Psoas muscle (tissue), 8 donors: ENCODE measurements around the gene BBS4. TPM values are rescaled to one million over a fixed set of nuclear protein-coding genes. Genes with fewer than 3 reads are reported as not detected.

Experiments used
- ATAC-seq, 4 donors: fragments of 200-7000 bp; cut with Tn5 transposase; one replicate each; pipeline ENCODE4 v1.9.1; 2020; ENCODE audit warnings: moderate library complexity in 3 of 4, mild to moderate bottlenecking in 2 of 4
- DNase-seq, 2 donors: peaks; one replicate each; pipeline ENCODE4 v3.0.0-alpha.2; 2020
- H3K27ac ChIP-seq: fragments of 200-600 bp; one replicate; pipeline ENCODE4 v1.8.0; 2022
- H3K27me3 ChIP-seq, 3 donors: fragments of 200-600 bp in 1 of 3; one replicate each; pipeline versions ENCODE4 v1.6.1 to v1.8.0; 2013 to 2022; ENCODE audit warnings: low read length in 2 of 3, mild to moderate bottlenecking in 2 of 3, moderate library complexity in 1 of 3; ENCODE audit not compliant: insufficient read depth in 3 of 3
- H3K36me3 ChIP-seq, 2 donors: fragments of 200-600 bp in 1 of 2; one replicate each; pipeline versions ENCODE4 v1.6.1 to v1.8.0; 2013 to 2022; ENCODE audit warnings: low read depth in 1 of 2, mild to moderate bottlenecking in 1 of 2, moderate library complexity in 1 of 2; ENCODE audit not compliant: insufficient read depth in 1 of 2
- H3K4me1 ChIP-seq: fragments of 200-600 bp; one replicate; pipeline ENCODE4 v1.8.0; 2022
- H3K4me3 ChIP-seq: fragments of 200-600 bp; one replicate; pipeline ENCODE4 v1.8.0; 2022; ENCODE audit warnings: mild to moderate bottlenecking
- H3K9me3 ChIP-seq: fragments of 200-600 bp; one replicate; pipeline ENCODE4 v1.8.0; 2022
- CTCF ChIP-seq: fragments of 200-600 bp; IDR thresholded peaks from one replicate; pipeline ENCODE4 v1.8.0; 2022; ENCODE audit warnings: antibody characterized with exemption
- whole genome bisulfite sequencing, 3 donors: extraction: QIAGEN DNeasy Blood & Tissue Kit; methylation state at CpG; one replicate each; pipeline versions ENCODE4 v1.1.6 to v1.1.7; 2013; 5-methylcytosine and 5-hydroxymethylcytosine counted together
- intact Hi-C, 2 donors: fragments of 100-400 bp; cut with DNase I; formaldehyde crosslinking; loops; one replicate each; pipeline versions ENCODE4 v1.11.0 to v1.14.2; 2022
- polyA plus RNA-seq, 3 donors: library from polyadenylated mRNA; stranded (reverse); fragments of 200-250 nt; gene quantifications; one replicate each; pipeline ENCODE4 v1.2.3, GENCODE V29; 2013
- total RNA-seq, 4 donors: library from RNA; stranded (reverse); fragmentation: NEBNext Ultra II Directional in 2 of 4; extraction: Animal tissue kit (Norgen Biotek cat#: 25700) in 2 of 4; gene quantifications; one replicate each; pipeline versions ENCODE4 v1.2.1 to v1.2.4, GENCODE V29; 2021 to 2023
- donor health status: healthy with polysubstance abuse.
- donor health status: DM: no; HTN: no; CAD: no; lungs with moderate emphysema.
- donor health status: Bipolar disorder and iron deficiency.
- donor health status: healthy.
- donor health status: DM: yes; HTN: yes; CAD: no.
- donor health status: DM: no; HTN: no; CAD: no.
- donor health status: DM: no; HTN: no; CAD: no.
- donor health status: DM: yes; HTN: yes; CAD: no.

The BBS4 gene
- total and polyA plus RNA-seq, 7 donors, result 12.0 to 38.6 (median 15.9) TPM

GRCh38 chr15:72778796-72779195, 92.8 kb downstream of the BBS4 start:
- Histone ChIP-seq H3K27me3 (no peaks in the 10 kb centered on the region), H3K36me3 (peaks cover 10 to 56% of the 10 kb centered on the region in 2 donors), H3K9me3 (no peaks in the 10 kb centered on the region), H3K4me3 (no peak overlapping the region), H3K4me1 (peaks cover 16% of the 10 kb centered on the region), H3K27ac (no peak overlapping the region)
- intact Hi-C loops, result no loop called here
- ATAC-seq, result no peak
- 80 to 91% (median 89%) methylated on average over 6 of the region's 6 CpGs for WGBS, 3 donors
- TF ChIP-seq CTCF, result no peak
- no peak for DNase-seq

DNA sequence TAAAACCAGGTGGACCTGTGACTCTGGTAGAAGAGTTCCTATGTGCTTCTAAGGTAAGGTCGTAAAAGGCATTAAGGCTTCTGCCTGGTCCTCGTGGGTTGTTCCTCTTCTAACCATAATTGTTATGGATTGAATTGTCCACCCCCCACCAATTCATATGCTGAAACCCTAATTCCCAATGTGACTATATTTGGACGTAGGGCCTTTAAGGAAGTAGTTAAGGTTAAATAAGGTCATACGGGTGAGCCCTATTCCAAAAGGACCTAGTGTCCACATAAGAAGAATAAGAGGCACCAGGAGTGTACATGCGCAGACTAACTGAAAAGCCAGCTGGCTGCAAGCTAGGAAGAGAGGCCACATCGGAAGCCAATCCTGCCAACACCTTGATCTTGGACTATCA, 95.6 kb downstream of the BBS4 start:
- Histone ChIP-seq H3K4me1 (peaks cover 31% of the 10 kb centered on the region), H3K9me3 (no peaks in the 10 kb centered on the region), H3K27me3 (no peaks in the 10 kb centered on the region), H3K36me3 (peaks cover 4 to 36% of the 10 kb centered on the region in 2 donors), H3K27ac (no peak overlapping the region), H3K4me3 (peak overlapping the region; percentile 91)
- WGBS, 3 donors, result 69 to 88% (median 77%) methylated on average over 6 of the region's 6 CpGs
- ATAC-seq (no peak), DNase-seq (no peak)
- intact Hi-C loops, result loop anchor here (5.0 to 10.0 kb wide), 4 partner anchors 93 to 463 kb away; partner anchors contain the start of gene NEO1 (in 1 of the 2)
- no peak for TF ChIP-seq CTCF

- no peaks in the 10 kb centered on the region for H3K9me3 ChIP-seq
- H3K27me3 ChIP-seq, result no peaks in the 10 kb centered on the region
- peaks cover 4 to 30% of the 10 kb centered on the region in 2 donors for H3K36me3 ChIP-seq
- peak overlapping the region; percentile 91 for H3K4me3 ChIP-seq
- intact Hi-C loops, result loop anchor here (5.0 to 10.0 kb wide), 4 partner anchors 92 to 462 kb away; partner anchors contain the start of gene NEO1 (in 1 of the 2)
- 42 to 50% (median 46%) methylated on average over 14 of the region's 14 CpGs for WGBS, 3 donors
- H3K4me1 ChIP-seq, result peaks cover 31% of the 10 kb centered on the region
- ATAC-seq (no peak), DNase-seq (no peak)
- peak overlapping the region; percentile 95 for H3K27ac ChIP-seq
- no peak for TF ChIP-seq CTCF
These were observed 96.4 kb downstream of the BBS4 start for GRCh38 chr15:72782274-72783003.

GRCh38 chr15:72783004-72783639, 97.1 kb downstream of the BBS4 start:
- H3K4me3 ChIP-seq, result peak overlapping the region; percentile 91
- peak overlapping the region; percentile 95 for H3K27ac ChIP-seq
- intact Hi-C loops, result loop anchor here (5.0 to 10.0 kb wide), 4 partner anchors 92 to 462 kb away; partner anchors contain the start of gene NEO1 (in 1 of the 2)
- H3K36me3 ChIP-seq, result peaks cover 4 to 26% of the 10 kb centered on the region in 2 donors
- peaks cover 31% of the 10 kb centered on the region for H3K4me1 ChIP-seq
- no peak for TF ChIP-seq CTCF
- H3K9me3 ChIP-seq, result no peaks in the 10 kb centered on the region
- ATAC-seq (peak; percentile 64 to 76 (median 70)), DNase-seq (peak in 1 of 2 donors; percentile 69)
- no peaks in the 10 kb centered on the region for H3K27me3 ChIP-seq
- WGBS, 3 donors, result 0 to 1% (median 1%) methylated on average over 46 to 52 of the region's 52 CpGs
